A673 (cell line): ENCODE results near the gene TOR2A.

Experiments
- CTCF ChIP-seq: fragments of 300-800, 200-600 bp; sonication (generic); conservative IDR thresholded peaks from 2 replicates; pipeline ENCODE4 v1.5.1; 2017; ENCODE audit warnings: low read depth, mild to moderate bottlenecking, antibody characterized with exemption, low read length, moderate library complexity, mixed read lengths
- EZH2 ChIP-seq: fragments of 200-600 bp; sonication (generic); IDR thresholded peaks from 2 replicates; pipeline ENCODE4 v1.6.1; 2017; ENCODE audit warnings: borderline replicate concordance, low read depth, mild to moderate bottlenecking, mixed read lengths, antibody characterized with exemption, low read length; ENCODE audit not compliant: poor library complexity, severe bottlenecking

GRCh38 chr9:127692071-127692470 lies 43.0 kb downstream of the TOR2A start:
- no peak for TF ChIP-seq CTCF
- TF ChIP-seq EZH2: no peak
